Activated gamma-delta T cell treated with Interleukin-2 at 50 U/mL for 16 hours (primary cell): ENCODE data around the gene ZNF419.
"Not testable (repeated sequence)": the region's sequence is repeated elsewhere in the genome, so short reads cannot be mapped to it uniquely, and the experiment has no call there.

ENCODE experiments used
- DNase-seq: peaks from one replicate; pipeline ENCODE4 v3.0.0-alpha.2; 2020

The ZNF419 gene

DNA sequence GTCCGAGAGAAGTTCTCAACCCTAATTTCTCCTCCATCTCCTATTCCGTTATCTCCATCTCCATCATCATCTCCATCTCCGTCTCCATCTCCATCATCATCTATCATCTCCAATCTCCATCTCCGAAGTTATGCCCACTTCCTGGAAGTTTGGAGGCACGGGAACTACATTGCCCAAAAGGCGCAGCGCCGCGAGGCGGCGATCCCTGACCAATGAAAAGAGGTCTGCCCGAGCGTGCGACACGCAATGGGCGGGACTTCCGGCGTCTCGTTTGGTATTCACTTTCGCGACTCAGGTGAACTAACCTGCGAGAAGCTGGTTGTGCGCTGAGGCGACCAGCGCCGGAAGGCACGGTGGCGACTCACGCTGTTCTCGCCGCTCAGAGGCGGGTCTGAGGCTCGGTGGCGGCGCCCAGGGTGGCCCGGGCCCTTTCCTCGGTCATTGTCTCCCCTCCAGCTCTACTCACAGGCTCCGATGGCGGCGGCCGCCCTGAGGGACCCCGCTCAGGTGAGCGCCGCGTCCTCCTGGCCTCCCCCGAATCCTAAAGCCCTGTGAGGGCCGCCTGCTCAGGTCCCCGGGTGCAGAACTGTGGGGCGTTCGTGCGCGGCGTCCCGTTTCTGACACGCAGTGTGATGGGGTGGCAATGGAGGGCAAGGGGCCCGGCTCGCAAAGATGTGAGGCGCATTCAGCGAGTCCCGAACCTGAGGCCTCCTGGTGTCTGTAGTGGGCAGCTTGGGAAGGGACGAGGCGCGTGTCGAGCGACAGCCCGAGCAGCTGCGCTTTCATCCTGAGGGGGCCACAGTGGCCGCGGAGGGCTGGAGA, at the start of gene ZNF419:
Gene ZNF419 (plus strand): TSS at position 274 of the 822 bp plus-strand sequence. CDS start 201 bp downstream, at position 475.
- peak; percentile 94 for DNase-seq

DNA sequence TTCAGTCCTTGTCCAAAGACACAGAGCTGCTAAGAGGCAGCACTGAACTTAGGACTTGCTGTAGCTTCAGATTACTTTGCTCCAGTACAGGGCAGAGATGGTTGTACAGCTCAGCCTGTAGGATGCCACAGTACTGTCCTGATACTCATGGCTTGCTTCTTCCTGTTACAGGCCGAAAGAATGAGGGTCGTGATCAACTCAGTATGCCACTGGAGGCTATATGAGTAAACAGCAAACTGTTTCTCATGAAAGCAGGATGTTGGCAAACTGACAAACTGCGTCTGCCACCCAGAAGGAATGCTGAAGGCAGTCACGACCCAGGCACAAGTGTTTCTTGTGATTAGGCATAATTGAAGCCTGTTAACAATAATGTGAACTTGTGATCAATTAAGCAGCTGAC, 49.6 kb upstream of the ZNF419 start:
- no peak for DNase-seq

DNA sequence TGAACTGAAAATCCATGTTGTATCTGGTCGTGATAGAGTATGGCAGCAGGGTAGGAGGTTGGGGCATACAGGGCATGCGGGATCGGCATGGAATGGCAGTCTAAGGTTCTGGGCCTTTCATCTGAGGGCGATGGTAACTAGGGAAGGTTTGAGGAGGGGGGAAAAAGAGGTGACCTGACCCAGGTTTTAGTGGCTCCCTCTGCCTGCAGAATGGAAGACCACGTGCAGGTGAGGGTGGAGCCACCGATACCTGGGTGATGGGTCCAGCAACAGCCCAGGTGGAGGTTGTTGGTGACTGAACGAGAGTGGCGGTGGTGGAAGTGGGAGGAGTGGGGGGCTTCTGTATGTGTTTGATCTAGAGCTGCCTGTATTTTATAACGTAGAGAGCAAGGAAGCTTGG, 48.6 kb upstream of the ZNF419 start:
- DNase-seq: no peak

DNA sequence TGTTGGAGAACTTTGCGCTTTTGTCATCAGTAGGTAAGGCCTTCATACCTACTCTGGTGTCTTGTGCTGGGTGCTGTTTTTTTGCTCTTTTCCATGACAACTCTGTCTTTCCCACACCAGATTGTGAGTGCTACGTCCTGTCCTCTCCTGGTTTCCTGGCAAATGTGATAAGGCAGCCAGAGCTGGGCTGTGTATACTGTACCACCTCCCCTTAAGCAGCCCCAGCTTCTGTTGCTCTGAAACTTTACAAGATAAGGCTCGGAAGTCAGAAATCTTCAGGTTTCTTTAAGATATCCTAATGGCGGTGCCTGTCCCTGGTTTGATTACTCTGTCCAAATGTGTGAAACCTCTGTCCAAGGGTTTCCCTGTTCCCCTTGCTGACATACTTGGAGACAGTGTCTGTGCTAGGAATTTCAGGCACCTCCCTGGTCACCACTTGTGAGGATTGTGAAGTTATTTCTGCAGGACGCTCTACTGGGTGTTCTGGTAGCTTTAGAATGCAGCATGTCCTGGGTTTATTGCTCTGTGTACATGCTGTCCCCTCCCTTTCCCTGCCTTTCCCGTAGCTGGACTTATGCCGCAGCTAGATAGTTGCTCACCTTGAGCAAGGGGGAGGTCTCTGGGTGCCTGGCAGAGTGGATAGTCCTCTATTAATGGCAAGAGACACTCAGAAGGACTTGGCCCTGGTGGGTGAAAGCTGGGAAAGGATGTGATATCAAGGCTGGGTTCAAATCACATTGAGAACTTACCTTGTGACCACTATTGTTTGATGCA, 45.4 kb upstream of the ZNF419 start:
- no peak for DNase-seq

DNA sequence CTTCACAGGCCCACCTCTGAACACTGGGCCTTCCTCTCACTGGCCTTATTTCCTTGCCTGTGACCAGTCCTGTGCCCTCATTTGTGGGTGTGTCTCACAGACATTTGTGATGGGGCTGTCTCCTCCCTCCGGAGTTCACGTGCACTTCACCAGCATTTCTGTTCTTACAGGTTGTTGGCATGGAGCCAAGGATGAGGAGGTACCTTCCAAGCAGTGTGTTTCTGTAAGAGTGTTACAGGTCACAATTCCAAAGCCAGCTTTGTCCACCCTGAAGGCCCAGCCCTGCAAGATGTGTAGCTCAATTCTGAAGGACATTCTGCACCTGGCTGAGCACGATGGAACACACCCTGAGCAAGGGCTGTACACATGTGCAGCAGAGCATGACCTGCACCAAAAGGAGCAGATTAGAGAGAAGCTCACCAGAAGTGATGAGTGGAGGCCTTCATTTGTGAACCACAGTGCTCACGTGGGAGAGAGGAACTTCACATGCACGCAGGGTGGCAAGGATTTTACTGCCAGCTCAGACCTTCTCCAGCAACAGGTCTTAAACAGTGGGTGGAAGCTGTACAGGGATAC, 44.3 kb upstream of the ZNF419 start:
- DNase-seq: no peak

DNA sequence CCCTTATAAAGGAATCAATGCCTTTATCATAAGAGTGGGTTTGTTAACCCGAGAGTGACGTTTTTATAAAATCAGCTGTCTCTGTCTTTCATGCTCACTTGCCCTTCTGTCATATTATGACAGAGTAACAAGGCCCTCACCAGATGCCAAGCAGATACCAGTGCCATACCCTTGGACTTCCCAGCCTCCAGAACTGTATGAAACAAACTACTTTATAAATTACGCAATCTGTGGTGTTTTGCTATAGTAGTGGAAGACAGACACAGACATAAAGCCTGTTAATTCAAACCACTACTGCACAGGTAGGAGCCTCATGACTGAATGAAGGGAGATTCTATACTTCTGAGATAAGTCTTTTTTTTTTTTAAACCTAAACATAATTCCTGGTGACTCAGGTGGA, 35.2 kb upstream of the ZNF419 start:
- no peak for DNase-seq

DNA sequence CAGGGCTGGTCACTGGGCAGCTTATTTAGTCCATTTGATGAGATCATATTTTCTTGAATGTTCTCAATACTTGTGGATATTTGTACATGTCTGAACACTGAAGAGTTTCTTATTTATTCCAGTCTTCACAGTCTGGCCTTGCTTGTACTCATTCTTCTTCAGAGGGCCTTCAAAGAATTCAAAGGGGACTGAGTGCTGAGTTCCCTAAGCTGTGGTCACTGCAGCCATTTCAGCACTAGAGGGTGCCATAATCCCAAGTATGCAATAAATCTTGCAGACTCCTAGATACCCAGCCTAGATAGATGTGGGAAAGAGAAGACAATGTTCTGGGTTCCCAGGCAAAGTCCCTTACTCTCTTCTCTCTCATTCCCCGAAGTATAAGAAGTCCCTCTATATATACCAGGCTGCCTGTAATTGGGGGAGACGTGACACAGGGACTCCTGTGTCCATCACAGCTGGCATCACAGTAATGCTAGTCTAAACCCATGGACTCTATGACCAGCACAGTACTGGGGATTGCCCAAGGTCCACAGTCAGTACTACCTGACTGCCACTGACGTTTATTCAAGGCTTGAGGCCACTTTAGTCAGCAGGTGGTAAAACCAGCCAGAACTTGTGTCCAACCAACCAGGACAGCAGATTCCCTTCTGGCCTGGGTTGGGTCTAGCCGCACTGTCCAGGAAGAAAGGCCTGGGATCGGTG, 21.7 kb upstream of the ZNF419 start:
- no peak for DNase-seq

DNA sequence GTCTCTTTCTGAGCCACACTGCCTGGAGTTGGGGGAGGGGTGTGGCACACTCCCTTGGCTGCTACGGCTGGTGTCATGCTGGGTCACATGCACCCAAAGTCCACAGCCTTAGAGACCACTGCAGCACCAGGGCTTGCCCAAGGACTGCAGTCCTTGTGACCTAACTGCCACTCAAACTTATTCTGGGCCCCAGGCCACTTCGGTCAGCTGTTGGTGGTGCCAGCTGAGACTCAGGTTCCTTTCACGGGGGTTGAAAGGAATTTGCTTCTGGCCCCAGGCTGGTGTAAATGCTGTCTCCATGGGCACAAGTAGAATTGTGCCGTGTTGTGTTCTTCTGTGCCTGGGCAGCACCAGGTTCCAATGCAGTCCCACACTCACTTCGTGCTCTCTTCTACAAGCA, 21.1 kb upstream of the ZNF419 start:
- no peak for DNase-seq

DNA sequence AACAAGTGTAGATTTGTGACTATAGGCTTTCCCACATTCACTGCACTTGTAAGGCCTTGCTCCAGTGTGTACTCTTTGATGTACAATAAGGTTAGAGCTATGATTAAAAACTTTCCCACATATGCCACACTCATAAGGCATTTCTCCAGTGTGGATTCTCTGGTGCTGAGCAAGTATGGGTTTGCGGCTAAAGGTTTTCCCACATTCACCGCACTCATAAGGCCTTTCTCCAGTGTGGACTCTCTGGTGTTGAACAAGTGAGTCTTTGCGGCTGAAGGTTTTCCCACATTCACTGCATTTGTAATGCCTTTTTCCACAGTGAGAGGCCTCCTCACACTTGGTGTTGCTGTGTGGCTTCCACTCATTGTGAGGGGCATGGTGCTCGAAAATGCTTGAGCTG, 13.9 kb upstream of the ZNF419 start:
- DNase-seq: no peak

DNA sequence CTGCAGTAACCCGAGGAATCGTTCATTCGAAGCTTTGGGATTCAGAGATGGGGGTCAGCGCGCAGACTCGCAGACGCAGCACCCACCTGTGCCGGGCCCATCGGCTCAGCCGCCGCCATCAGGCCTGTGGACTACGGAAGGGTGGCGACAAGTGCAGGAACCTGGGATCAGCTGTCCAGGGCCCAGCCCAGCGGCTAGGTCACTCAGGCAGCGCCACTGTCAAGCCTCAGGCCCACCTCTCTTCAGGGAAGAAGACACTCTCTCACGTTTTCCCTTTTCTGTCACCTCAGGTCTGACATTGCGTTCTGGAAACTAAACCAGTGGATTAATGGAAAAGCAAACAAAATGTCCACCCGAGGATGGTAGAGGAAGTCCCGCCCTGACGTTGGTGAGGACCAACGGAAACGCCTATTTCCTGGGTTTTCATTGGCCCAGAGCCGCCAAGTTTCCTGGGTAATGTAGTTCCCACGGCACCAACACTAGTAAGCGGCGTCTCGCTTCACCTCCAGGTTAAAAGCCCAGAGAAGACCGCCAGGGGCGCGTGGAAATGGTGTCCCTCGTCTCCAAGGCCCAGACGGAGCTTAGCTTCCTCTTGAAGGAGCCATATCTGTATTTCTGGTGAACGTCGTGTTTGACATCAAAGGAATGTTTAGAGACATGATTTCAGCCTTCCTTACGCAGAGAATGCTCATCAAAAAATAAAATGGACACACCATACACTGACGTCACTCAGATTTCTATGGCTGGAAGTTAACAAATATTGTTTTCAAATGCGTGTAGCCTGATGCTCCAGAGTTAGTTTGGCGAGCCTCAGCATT, 10.2 kb upstream of the ZNF419 start, which contains the start of gene ZNF772:
Gene ZNF772 (minus strand): TSS at position 376 of the 818 bp plus-strand sequence. CDS start 257 bp downstream, at position 119.
- DNase-seq: peak; percentile 85

DNA sequence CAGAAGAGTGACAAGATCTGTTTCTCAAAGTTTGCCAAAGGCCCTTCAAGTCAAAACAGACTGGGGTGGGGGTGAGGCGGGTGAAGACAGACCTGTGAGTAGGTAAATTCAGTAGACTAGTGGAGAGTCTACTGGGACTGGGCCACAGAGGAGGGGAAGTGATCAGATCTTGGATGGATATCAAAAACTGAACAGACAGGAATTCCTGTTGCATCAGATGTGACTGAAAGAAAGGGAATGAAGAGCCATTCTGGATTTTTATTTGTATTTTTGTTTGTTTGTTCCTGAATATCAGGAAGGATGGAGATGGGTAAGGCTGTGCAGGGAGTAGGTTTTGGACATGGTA, 722 bp downstream of the ZNF419 start:
- DNase-seq: not testable (repeated sequence)

DNA sequence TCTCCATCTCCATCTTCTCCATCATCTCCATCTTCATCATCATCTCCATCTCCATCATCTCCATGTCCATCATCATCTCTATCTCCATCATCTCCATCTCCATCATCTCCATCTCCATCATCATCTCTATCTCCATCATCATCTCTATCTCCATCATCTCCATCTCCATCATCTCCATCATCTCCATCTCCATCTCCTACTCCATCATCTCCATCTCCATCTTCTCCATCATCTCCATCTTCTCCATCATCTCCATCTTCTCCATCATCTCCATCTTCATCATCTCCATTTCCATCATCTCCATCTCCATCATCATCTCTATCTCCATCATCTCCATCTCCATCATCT, 11.8 kb downstream of the ZNF419 start:
- DNase-seq: not testable (repeated sequence)

DNA sequence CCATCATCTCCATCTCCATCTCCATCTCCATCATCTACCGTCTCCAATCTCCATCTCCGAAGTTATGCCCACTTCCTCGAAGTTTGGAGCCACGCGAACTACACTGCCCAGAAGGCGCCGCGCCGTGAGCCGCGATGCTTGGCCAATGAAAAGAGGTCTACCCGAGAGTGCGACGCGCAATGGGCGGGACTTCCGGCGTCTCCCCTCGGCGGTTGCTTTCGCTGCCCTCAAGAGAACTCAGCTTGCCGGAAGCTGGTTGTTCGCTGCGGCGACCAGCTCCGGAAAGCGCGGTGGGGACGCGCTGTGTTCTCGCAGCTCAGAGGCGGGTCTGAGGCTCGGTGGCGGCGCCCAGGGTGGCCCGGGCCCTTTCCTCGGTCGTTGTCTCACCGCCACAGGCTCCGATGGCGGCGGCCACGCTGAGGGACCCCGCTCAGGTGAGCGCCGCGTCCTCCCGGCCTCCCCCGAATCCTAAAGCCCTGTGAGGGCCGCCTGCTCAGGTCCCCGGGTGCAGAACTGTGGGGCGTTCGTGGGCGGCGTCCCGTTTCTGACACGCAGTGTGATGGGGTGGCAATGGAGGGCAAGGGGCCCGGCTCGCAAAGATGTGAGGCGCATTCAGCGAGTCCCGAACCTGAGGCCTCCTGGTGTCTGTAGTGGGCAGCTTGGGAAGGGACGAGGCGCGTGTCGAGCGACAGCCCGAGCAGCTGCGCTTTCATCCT, 12.3 kb downstream of the ZNF419 start, which contains the start of gene ZNF773:
Gene ZNF773 (plus strand): TSS at position 259 of the 716 bp plus-strand sequence. CDS start 143 bp downstream, at position 402.
- DNase-seq: peak; percentile 96

DNA sequence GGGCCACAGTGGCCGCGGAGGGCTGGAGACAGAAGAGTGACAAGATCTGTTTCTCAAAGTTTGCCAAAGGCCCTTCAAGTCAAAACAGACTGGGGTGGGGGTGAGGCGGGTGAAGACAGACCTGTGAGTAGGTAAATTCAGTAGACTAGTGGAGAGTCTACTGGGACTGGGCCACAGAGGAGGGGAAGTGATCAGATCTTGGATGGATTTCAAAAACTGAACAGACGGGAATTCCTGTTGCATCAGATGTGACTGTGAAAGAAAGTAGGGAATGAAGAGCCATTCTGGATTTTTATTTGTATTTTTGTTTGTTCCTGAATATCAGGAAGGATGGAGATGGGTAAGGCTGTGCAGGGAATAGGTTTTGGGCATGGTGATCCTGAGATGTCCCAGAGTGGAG, 12.8 kb downstream of the ZNF419 start:
- not testable (repeated sequence) for DNase-seq

DNA sequence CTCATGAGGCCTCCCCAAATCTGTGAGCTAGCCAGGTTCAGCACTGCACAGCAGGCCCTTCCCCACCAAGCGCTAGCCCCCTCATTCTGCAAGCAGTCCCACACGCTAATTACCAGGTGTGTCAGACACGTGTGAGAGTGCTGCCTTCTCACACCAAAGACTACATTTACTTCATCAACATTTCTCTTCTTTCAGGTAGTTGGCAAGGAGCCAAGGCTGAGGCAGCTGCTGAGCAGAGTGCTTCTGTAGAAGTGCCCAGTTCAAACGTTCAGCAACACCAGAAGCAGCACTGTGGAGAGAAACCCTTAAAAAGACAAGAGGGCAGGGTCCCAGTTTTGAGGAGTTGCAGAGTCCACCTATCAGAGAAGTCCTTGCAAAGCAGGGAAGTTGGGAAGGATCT, 18.6 kb downstream of the ZNF419 start:
- DNase-seq: no peak

DNA sequence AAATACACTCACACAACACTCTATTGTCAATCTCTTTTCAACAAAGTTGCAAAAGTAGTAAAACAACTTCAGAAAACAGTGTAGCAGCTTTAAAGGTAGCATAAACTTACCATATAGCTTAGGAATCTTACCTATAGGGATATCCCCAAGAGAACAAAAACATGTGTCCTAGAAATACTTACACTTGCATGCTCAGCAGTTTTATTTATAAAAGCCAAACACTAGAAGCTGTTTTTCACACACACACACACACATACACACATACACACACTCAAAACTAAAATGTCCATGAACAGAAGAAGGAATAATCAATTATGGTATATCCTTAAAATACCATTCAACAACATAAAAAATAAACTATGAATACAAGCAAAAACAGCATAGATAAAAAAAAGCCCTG, 23.9 kb downstream of the ZNF419 start:
- DNase-seq: no peak

DNA sequence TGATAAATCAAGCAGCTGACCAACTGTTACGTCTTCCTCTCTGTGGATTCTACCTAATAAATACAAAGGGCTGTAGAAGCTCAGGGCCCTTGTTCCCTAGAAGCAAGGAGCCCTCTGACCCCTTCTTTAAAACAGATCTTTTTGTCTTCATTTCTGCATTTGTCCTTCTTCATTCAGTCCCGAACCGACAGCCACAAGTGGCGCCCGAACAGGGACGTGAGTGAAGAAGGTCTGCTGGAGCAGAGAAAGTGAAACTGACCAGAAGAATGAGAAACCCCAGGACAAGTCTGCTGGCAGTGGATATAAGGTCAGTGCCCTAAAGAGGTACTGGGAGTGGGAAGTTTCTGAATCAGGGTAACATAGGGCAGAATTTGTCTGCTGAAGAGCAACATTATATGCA, 25.3 kb downstream of the ZNF419 start:
- no peak for DNase-seq

DNA sequence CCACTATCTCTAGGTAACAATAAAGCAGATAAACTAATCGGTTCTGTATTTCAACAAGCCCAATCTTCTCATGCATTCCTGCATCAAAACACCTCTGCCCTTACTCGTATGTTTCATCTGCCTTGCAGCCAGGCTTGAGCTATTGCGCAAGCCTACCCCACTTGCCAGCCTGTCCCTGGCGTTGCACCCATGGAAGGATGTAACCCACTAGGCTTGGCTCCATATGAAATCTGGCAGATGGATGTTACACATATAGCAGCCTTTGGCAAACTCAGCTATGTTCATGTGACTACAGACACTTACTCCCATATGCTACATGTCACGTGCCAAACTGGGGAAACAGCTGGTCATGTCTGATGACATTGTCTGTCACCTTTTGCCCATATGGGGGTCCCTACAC, 27.7 kb downstream of the ZNF419 start:
- DNase-seq: no peak

DNA sequence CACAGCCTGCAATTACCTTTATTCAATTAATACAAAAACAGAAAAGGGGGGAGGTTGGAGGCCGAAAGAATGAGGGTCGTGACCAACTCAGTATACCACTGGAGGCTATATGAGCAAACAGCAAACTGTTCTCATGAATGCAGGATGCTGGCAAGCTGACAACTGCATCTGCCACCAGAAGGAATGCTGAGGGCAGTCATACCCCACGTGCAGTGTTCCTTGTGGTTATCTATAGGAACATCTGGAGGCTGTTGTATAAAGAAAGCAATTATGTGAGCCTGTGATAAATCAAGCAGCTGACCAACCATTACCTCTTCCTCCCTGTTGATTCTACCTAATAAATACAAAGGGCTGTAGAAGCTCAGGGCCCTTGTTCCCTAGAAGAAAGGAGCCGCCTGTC, 30.5 kb downstream of the ZNF419 start:
- DNase-seq: not testable (repeated sequence)

DNA sequence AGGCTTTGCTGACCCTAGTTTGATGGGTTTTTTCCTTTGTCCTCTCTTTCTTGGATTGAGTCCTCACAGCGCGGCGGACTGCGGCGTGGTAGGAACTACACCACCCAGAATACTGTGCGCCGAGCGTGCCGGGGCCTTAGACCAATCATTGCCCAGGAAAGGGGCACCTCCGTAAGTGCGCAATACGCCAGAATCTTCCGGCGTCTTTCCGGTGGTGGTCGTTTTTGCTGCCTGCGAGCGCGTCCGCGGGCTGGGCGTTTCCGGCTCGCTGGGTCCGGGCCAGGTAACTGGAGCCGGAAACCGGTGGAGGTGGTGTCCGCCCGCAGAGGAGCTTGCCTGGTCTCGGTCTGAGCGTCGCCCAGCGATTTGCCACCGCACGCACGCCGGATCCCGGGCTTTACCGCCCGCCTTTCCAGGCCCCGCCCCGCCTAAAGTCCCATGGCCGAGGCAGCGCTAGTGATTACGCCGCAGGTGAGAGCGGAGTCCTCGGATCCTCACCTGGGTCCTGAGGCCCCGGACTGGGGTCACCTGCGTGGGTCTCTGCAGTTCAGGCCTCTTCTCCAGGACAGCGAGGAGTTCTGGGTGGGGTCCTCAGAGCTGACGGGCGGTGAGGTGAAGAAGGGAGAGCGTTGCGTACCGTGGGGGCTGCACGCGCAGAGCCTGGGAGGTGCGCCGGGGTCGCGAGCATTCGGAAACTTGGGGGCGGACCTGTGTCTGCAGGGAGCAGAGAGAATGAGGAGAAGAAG, 39.8 kb downstream of the ZNF419 start, which contains the start of gene ZNF549:
Gene ZNF549 (plus strand): TSS at position 221 of the 746 bp plus-strand sequence. CDS start 218 bp downstream, at position 439.
- DNase-seq: peak; percentile 89
